GM21825 (cell line): Measurements from ENCODE around the gene IFNL2.
"Not testable (repeated sequence)": the region's sequence is repeated elsewhere in the genome, so short reads cannot be mapped to it uniquely, and the experiment has no call there.

Experiments used
- ATAC-seq: cut with Tn5 transposase; IDR thresholded peaks from one replicate; pipeline ENCODE4 v1.9.1; 2021; ENCODE audit warnings: mild to moderate bottlenecking, moderate library complexity; ENCODE audit not compliant: unreplicated experiment

Gene IFNL2

DNA sequence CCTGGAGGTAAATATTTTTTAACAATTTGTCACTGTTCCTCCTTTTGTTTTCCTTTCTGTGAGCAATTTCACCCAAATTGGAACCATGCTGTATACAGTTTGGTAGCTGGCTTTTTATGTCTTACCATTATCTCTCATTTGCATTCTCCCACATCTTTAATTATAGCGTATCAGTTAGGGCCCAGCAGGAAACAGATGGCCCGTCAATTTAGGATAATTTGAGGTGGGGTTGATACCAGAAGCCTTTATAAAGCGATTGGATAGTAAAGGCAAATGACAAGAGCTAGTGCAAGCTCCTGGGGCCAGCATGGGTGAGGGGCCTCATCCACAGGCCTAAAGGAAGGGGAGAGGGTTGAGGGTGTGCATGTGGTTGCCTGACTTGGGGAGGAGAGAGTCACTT lies 15.7 kb upstream of the IFNL2 start:
- ATAC-seq = no peak

DNA sequence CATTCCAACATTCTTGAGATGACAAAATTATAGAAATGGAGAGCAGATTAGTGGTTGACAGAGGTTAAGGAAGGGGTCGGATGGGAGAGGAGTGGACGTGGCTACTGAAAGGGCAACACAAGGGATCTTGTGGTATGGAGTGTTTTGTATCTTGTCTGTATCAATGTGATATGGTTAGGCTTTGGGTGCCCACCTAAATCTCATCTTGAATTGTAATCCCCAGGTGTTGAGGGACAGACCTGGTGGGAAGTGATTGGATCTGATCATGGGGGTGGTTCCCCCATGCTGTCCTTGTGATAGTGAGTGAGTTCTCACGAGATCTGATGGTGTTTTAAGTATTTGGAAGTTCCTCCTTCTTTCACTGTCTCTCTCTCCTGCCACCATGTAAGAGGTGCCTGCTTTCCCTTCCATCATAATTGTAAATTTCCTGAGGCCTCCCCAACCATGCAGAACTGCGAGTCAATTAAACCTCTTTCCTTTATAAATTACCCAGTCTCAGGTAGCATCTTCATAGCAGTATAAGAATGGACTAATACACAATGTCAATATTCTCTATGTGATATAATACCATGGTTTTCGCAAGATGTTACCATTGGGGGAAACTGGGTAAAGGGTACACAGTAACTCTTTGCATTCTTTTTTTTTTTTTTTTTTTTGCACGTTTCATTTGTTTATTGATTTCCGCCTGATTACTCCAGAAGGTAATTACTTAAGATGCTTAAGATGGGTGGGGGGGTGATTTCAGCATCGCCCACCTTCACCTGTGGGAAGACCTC lies 14.6 kb upstream of the IFNL2 start:
- no peak for ATAC-seq

- ATAC-seq = no peak
Measured at GRCh38 chr19:39254531-39255345, 13.5 kb upstream of the IFNL2 start.

- ATAC-seq = no peak
Measured at GRCh38 chr19:39257227-39257626, 11.0 kb upstream of the IFNL2 start.

- ATAC-seq = no peak
Measured at GRCh38 chr19:39261704-39262103, 6.5 kb upstream of the IFNL2 start.

GRCh38 chr19:39262496-39262895 lies 5.7 kb upstream of the IFNL2 start:
- no peak for ATAC-seq

DNA sequence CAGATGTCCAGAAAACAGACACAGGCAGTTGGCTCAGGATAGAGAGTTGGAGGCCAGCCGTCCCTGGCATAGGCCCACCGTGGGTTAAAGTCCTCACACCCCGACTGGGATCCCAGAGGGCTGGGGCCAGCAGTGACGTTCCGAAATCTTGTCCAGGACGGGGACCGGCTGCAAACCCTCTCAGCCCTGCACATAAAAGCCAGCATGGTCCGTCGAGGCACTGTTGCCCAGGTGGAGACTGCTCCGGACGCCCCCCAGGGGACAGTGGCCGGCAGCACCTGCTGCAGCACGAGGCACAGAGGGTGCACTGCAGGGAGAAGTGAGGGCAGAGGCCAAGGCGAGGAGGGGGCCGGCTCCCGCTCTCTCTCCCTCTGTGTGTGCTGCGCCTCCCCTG lies 4.3 kb upstream of the IFNL2 start:
- no peak for ATAC-seq

DNA sequence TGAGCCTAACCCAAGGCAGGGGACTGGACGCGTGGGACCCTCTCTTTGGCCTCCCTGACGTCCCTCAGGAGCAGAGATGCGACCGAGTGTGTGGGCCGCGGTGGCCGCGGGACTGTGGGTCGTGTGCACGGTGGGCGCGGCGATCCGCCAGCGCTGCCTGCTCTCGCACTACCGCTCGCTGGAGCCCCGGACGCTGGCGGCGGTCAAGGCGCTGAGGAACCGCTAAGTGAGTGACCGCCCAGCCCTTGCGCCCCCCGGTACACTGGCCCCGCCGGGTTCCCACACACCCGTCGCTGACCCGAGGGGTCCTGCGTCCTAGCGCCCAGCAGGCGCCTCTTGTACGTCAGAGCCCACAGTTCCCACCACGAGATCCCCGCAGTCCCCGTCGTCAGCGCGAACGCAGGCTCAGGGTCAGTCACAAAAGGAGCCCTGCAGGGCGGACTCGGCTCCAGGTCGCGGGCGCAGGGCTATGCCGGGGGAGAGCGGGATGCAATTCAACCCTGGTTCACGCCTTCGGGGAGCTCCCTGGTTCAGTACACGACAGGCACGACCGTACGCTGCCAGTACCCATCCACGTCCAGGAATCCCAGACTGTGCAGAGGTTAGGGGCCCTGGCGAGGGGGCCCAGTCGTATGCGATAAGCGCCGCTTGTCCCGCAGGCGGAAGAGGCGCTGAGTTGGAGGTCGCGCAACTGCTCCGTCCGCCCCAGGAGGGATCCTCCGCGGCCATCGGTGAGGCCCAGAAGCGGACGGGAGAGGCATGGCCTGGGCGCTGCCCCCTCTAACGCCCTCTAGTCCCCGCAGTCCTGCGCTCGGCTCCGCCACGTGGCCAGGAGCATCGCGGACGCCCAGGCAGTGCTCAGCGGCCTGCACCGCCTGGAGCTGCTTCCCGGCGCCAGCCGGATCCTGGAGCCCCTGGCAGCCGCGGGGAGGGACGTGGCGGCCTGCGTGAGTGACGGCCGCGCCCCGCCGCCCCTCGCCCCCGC lies 3.6 kb upstream of the IFNL2 start:
- no peak for ATAC-seq

- ATAC-seq = no peak
Measured at GRCh38 chr19:39265321-39265916, 2.8 kb upstream of the IFNL2 start.

DNA sequence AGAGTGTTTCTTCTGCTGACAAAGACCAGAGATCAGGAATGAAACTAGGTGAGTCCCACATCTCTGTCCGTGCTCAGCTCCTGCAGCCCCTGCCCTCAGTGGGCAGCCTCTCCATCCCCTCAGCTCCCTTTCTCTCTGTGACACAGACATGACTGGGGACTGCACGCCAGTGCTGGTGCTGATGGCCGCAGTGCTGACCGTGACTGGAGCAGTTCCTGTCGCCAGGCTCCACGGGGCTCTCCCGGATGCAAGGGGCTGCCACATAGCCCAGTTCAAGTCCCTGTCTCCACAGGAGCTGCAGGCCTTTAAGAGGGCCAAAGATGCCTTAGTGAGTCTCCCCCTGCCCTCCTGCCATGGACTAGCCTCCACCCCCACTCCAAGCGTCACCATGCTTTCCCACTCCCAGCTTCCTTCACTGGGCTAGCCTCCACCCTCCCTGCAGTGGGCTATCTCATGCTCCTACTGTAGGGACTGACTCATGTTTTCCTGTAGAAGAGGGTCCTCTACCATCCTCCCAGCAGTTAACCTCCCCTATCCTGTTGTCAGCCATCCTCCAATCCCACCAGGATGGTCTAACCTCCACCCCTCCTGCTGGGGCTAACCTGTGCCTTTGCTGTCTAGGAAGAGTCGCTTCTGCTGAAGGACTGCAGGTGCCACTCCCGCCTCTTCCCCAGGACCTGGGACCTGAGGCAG lies 481 bp downstream of the IFNL2 start:
- ATAC-seq = not testable (repeated sequence)

- ATAC-seq = not testable (repeated sequence)
Measured at GRCh38 chr19:39269369-39269768, 1.2 kb downstream of the IFNL2 start.

DNA sequence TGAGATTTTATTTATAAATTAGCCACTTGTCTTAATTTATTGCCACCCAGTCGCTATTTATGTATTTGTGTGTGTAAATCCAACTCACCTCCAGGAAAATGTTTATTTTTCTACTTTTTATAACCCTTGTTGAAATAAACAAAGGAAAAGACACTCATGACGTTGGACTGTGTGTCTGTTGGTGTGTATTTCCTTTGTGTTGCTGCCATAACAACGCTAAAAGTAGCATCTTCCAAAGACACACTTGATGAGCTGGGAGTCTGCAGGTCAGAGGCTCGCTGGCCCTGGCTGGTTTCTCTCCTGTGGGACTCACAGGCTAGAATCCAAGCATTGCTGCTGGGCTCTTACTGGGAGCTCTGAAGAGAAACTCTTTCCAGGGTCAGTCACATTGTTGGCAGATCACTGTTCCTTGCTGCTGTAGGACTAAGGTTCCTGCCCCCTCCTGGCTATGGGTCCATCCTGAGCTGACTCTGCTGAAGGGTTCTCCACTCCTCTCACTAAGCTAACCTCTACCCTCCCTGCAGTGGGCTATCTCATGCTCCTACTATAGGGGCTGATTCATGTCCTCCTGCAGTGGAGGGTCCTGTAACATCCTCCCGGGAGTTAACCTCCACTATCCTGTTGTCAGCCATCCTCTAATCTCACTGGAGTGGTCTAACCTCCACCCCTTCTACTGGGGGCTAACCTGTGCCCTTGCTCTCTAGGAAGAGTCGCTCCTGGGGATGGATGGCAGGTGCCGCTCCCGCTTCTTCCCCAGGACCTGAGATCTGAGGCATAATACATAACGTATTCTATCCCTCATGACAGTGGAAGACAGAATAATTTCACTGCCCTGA lies 2.1 kb downstream of the IFNL2 start:
- ATAC-seq = no peak

DNA sequence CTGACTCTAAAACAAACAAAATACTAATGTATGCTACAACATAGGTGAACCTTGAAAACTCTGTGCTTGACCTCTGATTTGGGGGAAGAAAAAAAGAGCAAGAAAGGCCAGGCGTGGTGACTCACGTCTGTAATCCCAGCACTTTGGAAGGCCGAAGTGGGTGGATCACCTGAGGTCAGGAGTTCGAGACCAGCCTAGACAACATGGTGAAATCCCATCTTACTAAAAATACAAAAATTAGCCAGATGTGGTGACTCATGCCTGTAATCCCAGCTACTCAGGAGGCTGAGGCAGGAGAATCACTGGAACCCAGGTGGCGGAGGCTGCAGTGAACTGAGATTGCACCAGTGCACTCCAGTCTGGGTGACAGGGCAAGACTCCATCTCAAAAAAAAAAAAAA lies 5.7 kb downstream of the IFNL2 start:
- not testable (repeated sequence) for ATAC-seq

- no peak for ATAC-seq
Measured at GRCh38 chr19:39275578-39275977, 7.4 kb downstream of the IFNL2 start.

GRCh38 chr19:39276740-39277139 lies 8.5 kb downstream of the IFNL2 start:
- no peak for ATAC-seq

DNA sequence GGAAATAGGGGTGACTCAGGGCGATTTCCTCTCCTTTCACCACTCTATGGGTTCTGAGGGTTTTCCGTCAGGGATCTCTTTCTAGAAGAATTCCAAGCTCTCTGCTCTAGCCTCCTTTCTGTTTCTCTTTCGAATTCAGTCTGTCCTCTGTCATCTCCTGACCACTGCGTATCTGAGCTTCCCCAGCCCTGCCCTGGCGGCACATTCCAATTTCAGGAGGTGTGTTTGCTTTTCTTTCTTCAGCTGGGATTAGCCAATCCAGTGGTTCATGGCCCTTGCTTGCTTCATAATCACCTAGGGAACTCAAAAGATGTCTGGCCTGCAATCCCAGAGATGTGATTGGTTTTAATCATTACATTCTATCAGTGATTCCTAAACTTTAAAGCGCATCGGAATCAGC lies 9.4 kb downstream of the IFNL2 start:
- no peak for ATAC-seq

- no peak for ATAC-seq
Measured at GRCh38 chr19:39282021-39282420, 13.8 kb downstream of the IFNL2 start.

GRCh38 chr19:39284032-39284431 lies 15.8 kb downstream of the IFNL2 start:
- no peak for ATAC-seq

DNA sequence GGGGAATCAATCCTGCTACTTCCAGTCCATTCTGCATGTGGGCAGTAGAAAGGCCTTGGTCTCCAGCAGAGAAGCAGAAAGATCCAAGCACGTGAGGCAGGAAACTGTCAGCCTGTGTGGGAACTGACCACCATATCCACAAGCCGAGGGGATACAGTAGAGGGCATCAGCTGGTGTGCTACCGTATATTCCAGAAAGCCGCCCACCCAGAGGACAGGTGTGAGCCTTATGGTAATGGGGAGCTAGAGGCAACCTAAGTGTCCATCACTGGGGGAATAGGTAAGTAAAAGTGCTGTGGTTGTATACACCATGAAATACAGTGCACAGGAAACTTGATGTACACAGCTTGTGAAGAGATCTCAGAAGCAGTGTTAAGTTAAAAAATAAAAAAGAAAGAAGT lies 25.2 kb downstream of the IFNL2 start:
- ATAC-seq = no peak
